ENCODE data around the gene LIN37. TPM values are rescaled to one million over a fixed set of nuclear protein-coding genes. Genes with fewer than 3 reads are reported as not detected.

The LIN37 gene
- total RNA-seq, 1 donor from 2014 or later, result 18.9 TPM

DNA sequence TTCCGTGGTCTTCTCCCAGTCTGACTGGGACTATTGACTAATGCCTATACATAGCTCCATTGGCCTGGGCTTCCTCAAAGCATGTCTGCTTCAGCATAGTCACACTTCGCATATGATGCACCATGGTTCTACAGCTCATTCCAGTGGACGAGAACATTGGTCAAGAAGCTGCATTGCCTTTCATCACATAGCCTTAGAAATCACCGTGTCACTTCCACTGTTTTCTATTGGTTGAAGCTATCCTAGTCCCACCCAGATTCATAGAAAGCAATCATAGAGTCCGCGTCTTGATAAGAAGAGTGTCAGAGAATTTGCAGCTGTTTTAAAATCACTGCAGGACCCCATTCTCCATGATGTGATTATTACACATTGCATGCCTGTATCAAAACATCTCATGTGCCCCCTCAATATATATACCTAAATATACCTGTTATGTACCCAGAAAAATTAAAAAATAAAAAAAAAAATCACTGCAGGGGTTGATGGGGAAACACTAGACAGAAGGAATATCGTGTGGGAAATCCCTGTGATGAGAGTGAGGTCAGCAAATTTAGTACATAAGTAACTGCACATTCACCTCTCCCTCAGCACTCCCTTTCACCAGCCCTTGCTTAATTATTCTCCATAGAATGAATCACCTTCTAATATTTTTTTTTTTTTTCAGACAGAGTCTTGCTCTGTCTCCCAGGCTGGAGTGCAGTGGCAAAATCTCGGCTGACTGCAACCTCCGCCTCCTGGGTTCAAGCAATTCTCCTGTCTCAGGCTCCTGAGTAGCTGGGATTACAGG is 24.8 kb downstream of the LIN37 start:
- DNase-seq (ENCODE audit: low read depth), result peak; percentile 77
- TF ChIP-seq CTCF (conservative IDR thresholded peaks at IDR 0.05; ENCODE audit: low read depth, low read length), result no peak
- H3K4me3 ChIP-seq (ENCODE audit: low read depth, low read length), result no peak overlapping the region

- peak overlapping the region; percentile 62 for H3K4me3 ChIP-seq (ENCODE audit: low read depth, low read length)
- no peak for DNase-seq (ENCODE audit: low read depth)
- TF ChIP-seq CTCF (conservative IDR thresholded peaks at IDR 0.05; ENCODE audit: low read depth, low read length), result no peak
Measured at GRCh38 chr19:35774274-35775045, 26.1 kb downstream of the LIN37 start.

DNA sequence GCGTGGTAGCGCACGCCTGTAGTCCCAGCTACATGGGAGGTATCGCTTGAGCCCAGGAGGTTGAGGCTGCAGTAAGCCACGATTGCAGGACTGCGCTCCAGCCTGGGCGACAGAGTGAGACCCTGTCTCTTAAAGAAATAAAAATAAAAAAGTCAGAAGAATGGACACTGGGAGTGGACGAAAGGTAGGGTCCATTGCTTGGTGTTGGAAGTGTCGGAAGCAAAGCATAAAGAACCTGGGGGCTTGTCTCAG is 26.6 kb downstream of the LIN37 start:
- no peak for DNase-seq (ENCODE audit: low read depth)
- peak overlapping the region; percentile 62 for H3K4me3 ChIP-seq (ENCODE audit: low read depth, low read length)
- TF ChIP-seq CTCF (conservative IDR thresholded peaks at IDR 0.05; ENCODE audit: low read depth, low read length), result no peak

GRCh38 chr19:35775298-35776101 is 27.1 kb downstream of the LIN37 start, which contains the start of gene ARHGAP33:
Gene ARHGAP33 (plus strand): TSS chr19:35775564. CDS start chr19:35775659, 95 bp downstream.
- no peak for TF ChIP-seq CTCF (conservative IDR thresholded peaks at IDR 0.05; ENCODE audit: low read depth, low read length)
- DNase-seq (ENCODE audit: low read depth), result no peak
- H3K4me3 ChIP-seq (ENCODE audit: low read depth, low read length), result peak within 1 kb of the TSS; percentile 62

- no peak for TF ChIP-seq CTCF (conservative IDR thresholded peaks at IDR 0.05; ENCODE audit: low read depth, low read length)
- H3K4me3 ChIP-seq (ENCODE audit: low read depth, low read length), result peak overlapping the region; percentile 62
- no peak for DNase-seq (ENCODE audit: low read depth)
Measured at GRCh38 chr19:35776102-35776788, 27.9 kb downstream of the LIN37 start.

- H3K4me3 ChIP-seq (ENCODE audit: low read depth, low read length), result no peak overlapping the region
- no peak for TF ChIP-seq CTCF (conservative IDR thresholded peaks at IDR 0.05; ENCODE audit: low read depth, low read length)
- no peak for DNase-seq (ENCODE audit: low read depth)
Measured at GRCh38 chr19:35777086-35777841, 28.9 kb downstream of the LIN37 start.
